Activated CD4-positive, CD25-positive, alpha-beta regulatory T cell treated with anti-CD3 and anti-CD28 coated beads, Interleukin-2, amount 50 U/mL, for 16 hours (primary cell): ENCODE results near the gene ANK3.

Experiments
- DNase-seq: peaks from one replicate; pipeline ENCODE4 v3.0.0-alpha.2; 2020; ENCODE audit warnings: low read depth, low spot score

ANK3 gene

GRCh38 chr10:60377955-60378354 lies 11.7 kb downstream of the ANK3 start:
- DNase-seq: no peak

- DNase-seq: no peak
These were observed 12.7 kb downstream of the ANK3 start for GRCh38 chr10:60377042-60377352.

- DNase-seq: no peak
These were observed 13.2 kb downstream of the ANK3 start for GRCh38 chr10:60376221-60377041.

GRCh38 chr10:60375293-60376004 lies 14.2 kb downstream of the ANK3 start:
- no peak for DNase-seq

DNA sequence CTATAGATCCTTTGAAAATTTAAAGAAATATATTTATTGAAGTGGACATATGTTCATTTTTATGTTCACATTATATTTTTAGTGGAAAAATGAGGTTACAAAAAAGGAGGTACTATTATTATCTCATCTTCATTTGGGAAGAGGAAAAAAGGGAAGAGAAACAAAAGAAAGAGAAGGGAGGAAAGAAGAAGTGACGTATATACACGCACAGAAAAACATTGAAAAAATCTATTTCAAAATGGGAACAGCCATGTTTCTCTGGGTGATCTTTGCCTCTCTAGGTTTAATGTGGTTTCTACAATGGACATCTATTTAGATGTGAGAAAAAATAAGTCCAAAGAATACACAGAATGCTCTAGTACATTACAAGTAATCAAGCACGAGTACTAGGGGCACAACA lies 14.8 kb downstream of the ANK3 start:
- DNase-seq: no peak

GRCh38 chr10:60372436-60372835 lies 17.2 kb downstream of the ANK3 start:
- DNase-seq: no peak

GRCh38 chr10:60369547-60369930 lies 20.1 kb downstream of the ANK3 start:
- DNase-seq: no peak

- no peak for DNase-seq
These were observed 20.7 kb downstream of the ANK3 start for GRCh38 chr10:60368875-60369546.

- DNase-seq: no peak
These were observed 21.8 kb downstream of the ANK3 start for GRCh38 chr10:60367901-60368300.

DNA sequence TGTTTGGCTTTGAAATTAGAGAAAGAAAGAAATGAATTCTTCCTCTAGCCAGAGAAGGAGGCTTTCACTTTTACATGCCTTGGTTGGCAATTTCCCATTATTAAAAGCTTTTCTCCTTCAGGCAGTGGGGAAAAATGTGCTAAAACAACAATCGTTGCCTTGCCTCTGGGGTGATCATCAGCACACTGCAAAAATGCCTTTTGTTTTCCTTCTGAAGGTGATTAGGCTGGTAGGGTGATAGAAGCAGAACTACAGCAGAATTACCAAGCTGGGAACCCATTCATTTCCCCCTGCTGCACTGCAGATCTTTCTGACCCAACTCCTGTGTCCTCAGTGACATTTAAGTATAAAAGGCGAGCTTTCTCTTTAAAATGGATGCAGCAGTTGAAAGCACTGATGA lies 22.2 kb downstream of the ANK3 start:
- no peak for DNase-seq

GRCh38 chr10:60367024-60367423 lies 22.7 kb downstream of the ANK3 start:
- DNase-seq: no peak

DNA sequence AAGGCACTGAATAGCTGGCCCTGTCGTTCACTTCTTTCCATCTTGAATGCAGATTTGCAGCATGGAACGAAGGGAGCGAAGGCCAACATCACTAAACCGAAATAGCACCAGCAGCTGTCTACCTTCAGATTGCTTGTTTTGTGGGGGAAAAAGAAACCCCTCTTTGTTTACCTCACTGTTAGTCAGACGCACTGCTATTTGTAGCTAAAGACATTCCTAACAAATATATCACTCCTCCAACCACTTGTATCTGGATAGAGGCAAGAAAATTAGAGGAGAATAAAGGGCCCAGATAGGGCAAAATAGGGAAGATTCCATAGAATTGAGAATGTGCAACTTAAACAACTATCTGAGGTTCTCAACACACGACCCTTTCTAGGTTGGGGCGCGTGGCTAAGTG lies 26.5 kb downstream of the ANK3 start:
- DNase-seq: no peak

- DNase-seq: no peak
These were observed 27.2 kb downstream of the ANK3 start for GRCh38 chr10:60362461-60362860.

DNA sequence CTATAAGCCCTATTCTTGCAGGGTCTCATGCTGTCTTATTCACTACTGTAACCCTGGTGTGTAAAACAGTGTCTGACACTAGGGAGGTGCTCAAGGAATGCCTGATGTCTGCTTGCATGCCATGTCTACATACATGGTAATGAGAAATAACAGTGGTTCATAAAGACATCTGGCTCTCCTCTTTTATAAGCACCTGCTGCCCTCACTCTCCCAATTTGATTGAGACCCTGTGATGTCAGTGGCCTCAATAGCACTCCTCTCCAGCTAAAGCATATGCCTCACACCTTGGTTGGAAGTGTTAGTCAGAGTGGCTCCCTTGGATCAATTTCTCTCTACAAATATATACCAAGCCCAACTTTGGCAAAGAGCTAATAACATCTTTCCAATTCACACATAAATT lies 30.6 kb downstream of the ANK3 start:
- DNase-seq: no peak

DNA sequence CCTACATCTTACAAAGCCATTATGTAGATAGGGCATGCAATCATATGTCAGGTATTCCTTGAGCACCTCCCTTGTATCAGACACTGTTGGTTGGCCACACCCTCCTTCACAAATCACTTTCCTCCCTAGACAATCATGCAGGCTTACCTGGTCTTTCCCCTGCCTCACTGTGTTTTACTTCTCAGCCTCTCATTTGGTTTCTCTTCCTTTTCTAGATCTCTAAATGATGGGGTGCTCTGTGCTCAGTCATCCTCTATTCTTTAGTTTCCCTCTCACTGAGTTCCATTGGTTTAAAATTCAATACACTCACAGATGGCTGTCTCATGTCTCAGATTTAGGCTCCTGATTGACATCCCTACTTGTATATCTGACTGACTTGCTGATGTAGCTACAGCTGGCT lies 31.4 kb downstream of the ANK3 start:
- DNase-seq: no peak

- DNase-seq: no peak
These were observed 36.0 kb downstream of the ANK3 start for GRCh38 chr10:60353519-60354258.

DNA sequence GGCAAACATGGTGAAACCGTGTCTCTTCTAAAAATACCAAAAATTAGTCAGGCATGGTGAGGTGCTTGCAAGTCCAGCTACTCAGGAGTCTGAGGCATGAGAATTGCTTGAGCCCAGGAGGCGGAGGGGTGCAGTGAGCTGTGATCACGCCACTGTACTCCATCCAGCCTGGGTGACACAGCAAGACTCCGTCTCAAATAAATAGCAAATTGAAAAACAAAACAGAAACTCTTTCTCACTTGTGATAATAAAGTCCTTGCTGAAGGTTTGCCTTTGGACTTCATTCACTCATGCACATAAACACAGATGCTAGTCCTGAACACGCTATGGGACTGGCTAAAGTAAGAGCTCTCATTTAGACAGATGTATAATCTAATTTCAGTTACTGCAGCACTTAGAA lies 37.6 kb downstream of the ANK3 start:
- DNase-seq: no peak

GRCh38 chr10:60351191-60351853 lies 38.4 kb downstream of the ANK3 start:
- no peak for DNase-seq

- no peak for DNase-seq
These were observed 39.3 kb downstream of the ANK3 start for GRCh38 chr10:60350400-60350799.

DNA sequence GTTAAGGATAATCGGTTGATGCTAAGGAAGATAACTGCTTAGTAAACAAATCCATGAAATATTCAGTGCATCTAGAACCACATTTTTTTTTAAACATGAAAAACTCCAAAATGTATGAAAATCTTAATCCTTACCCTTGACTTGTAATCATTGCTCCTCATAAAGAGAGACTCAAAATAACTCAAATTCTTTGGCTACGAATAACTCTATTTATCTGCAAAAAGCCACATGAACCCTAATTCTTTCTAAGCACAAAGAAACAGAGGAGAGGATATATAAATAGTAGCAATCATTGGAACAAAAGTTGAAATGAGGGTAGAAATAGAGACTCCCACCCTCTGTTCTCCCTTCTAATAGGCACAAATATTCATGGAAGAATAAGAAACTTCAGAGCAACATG lies 40.2 kb downstream of the ANK3 start:
- DNase-seq: no peak

- DNase-seq: no peak
These were observed 40.7 kb downstream of the ANK3 start for GRCh38 chr10:60348982-60349381.

DNA sequence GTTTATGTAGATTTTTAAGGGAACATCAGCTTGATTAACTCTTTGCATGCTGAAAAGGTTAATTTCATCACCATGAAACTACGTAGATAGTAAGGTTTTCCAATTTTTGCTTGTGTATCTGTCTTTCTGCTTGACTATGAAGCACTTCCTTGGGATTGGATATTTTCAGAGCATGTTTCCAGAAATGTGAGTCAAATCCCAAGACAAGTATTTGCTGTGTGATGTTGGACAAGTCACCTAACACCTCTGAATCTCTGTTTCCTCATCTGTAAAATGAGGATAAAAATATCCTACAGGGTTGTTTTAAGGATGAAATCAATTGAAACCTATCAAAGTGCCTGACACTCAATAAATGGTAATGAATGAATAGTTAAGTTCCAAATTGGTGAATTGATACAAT lies 42.4 kb downstream of the ANK3 start:
- no peak for DNase-seq
